Fibroblast of lung (primary cell): Measurements from ENCODE around the gene UBE2S. TPM values are rescaled to one million over a fixed set of nuclear protein-coding genes. Genes with fewer than 3 reads are reported as not detected.

Experiments used
- DNase-seq, 2 donors: peaks; one replicate each; pipeline versions ENCODE4 v3.0.0 to v3.0.0-alpha.2; 2010; ENCODE audit warnings: low read depth in 2 of 2
- H2AFZ ChIP-seq: 2 replicates; pipeline ENCODE4 v1.5.1; 2012; ENCODE audit warnings: low read length, control low read depth, inconsistent platforms
- H3K27ac ChIP-seq: 2 replicates; pipeline ENCODE4 v1.5.1; 2011; ENCODE audit warnings: low read length, control low read depth; ENCODE audit not compliant: insufficient read depth
- H3K27me3 ChIP-seq: 2 replicates; pipeline ENCODE4 v1.5.1; 2011; ENCODE audit warnings: mild to moderate bottlenecking, low read length; ENCODE audit not compliant: control insufficient read depth, insufficient read depth
- H3K36me3 ChIP-seq: 2 replicates; pipeline ENCODE4 v1.5.1; 2011; ENCODE audit warnings: low read length; ENCODE audit not compliant: control insufficient read depth, insufficient read depth
- H3K4me1 ChIP-seq: 2 replicates; pipeline ENCODE4 v1.5.1; 2011; ENCODE audit warnings: low read length; ENCODE audit not compliant: control insufficient read depth, insufficient read depth; ENCODE audit errors: extremely low read depth
- H3K4me2 ChIP-seq: 2 replicates; pipeline ENCODE4 v1.5.1; 2011; ENCODE audit warnings: low read length, control low read depth; ENCODE audit not compliant: insufficient read depth; ENCODE audit errors: extremely low read depth
- H3K4me3 ChIP-seq, 4 experiments: fragments of 200-600 bp in 1 of 4; sonication (generic) in 1 of 4; replicated peaks in 1 of 4; 2 replicates each; pipeline ENCODE4 v1.5.1; 2011 to 2016; ENCODE audit warnings: low read length in 4 of 4, low read depth in 3 of 4, mild to moderate bottlenecking in 3 of 4, control low read depth in 2 of 4, inconsistent platforms in 1 of 4, mixed read lengths in 1 of 4; ENCODE audit not compliant: insufficient read depth in 1 of 4; ENCODE audit errors: control extremely low read depth in 1 of 4
- H3K79me2 ChIP-seq: 2 replicates; pipeline ENCODE4 v1.5.1; 2012; ENCODE audit warnings: mild to moderate bottlenecking, low read length, inconsistent platforms; ENCODE audit not compliant: control insufficient read depth, insufficient read depth
- H3K9ac ChIP-seq: 2 replicates; pipeline ENCODE4 v1.5.1; 2011; ENCODE audit warnings: mild to moderate bottlenecking, low read length, control low read depth; ENCODE audit not compliant: insufficient read depth
- H3K9me3 ChIP-seq: 2 replicates; pipeline ENCODE4 v1.5.1; 2012; ENCODE audit warnings: low read depth, low read length; ENCODE audit not compliant: control insufficient read depth, insufficient read depth
- H4K20me1 ChIP-seq: 2 replicates; pipeline ENCODE4 v1.5.1; 2011; ENCODE audit warnings: low read length; ENCODE audit not compliant: control insufficient read depth, insufficient read depth; ENCODE audit errors: extremely low read depth
- CTCF ChIP-seq, 2 donors: IDR thresholded peaks in 1 of 2; conservative IDR thresholded peaks in 1 of 2; 1 replicate in 1 of 2; 2 replicates in 1 of 2; pipeline ENCODE4 v1.5.1; 2011 to 2012; ENCODE audit warnings: low read length in 2 of 2, control low read depth in 1 of 2, inconsistent platforms in 1 of 2, low read depth in 1 of 2, mild to moderate bottlenecking in 1 of 2
- EZH2 ChIP-seq: IDR thresholded peaks from 2 replicates; pipeline ENCODE4 v1.5.1; 2012; ENCODE audit warnings: low read length, control low read depth, mild to moderate bottlenecking; ENCODE audit errors: missing control alignments
- polyA plus RNA-seq, 2 donors: library from polyadenylated mRNA; depleted of rRNA in 1 of 2; stranded (reverse) in 1 of 2; unstranded in 1 of 2; fragments of >200 nt; gene quantifications; 2 replicates each; pipeline ENCODE4 v1.2.1, GENCODE V29; 2011 to 2012; ENCODE audit warnings: missing spikeins in 1 of 2
- total RNA-seq: library from RNA; depleted of rRNA; stranded (reverse); fragments of >200 nt; gene quantifications from 2 replicates; pipeline ENCODE4 v1.2.1, GENCODE V29; 2014

UBE2S gene
- total and polyA plus RNA-seq, 2 donors (not counting 1 experiment from before 2014, with no cell fraction given), result 25.4 to 41.0 TPM

GRCh38 chr19:55358493-55358892 lies 49.1 kb downstream of the UBE2S start:
- no peak overlapping the region for H3K4me3 ChIP-seq
- no peak overlapping the region for H2AFZ ChIP-seq

DNA sequence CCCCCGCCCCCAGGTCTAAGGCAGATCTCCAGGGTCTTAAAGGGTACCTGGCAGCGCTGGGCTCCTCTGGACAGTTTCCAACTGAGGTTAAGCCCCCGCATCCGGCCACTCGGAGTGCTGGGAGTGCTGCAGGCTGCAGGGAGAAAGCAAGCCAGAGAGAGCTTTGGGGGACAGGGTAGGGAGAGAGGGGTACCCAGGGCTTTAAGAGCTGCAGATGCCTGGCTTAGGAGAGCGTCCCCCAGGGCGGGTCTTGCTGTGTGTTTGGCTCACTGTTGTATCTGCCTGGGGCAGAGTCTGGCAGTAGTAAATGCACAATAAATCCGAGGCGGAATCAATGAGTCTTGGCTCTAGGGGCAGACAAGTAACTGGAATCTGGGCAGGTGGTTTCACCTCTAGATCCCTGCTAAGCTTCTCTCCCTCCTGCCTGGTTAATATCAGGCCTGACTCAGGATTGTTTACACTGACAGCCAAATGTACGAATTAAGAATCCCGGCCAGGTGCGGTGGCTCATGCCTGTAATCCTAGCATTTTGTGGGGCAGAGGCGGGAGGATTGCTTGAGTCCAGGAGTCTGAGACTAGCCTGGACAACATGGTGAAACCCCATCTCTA lies 52.3 kb downstream of the UBE2S start:
- DNase-seq, result no peak
- no peak for TF ChIP-seq CTCF (conservative IDR thresholded peaks at IDR 0.05 in 1 of 2, IDR thresholded peaks at IDR 0.05 in 1 of 2; ENCODE audit: low read depth in 1 of 2, low read length in 2 of 2)
- peak; percentile 61 for TF ChIP-seq EZH2

More at GRCh38 chr19:55358493-55358892, 49.1 kb downstream of the UBE2S start:
- no peak for DNase-seq
- no peaks in the 10 kb centered on the region for H3K79me2 ChIP-seq
- no peaks in the 10 kb centered on the region for H3K4me1 ChIP-seq
- no peak overlapping the region for H3K27ac ChIP-seq
- H4K20me1 ChIP-seq, result no peaks in the 10 kb centered on the region
- TF ChIP-seq EZH2 (no peak), CTCF (conservative IDR thresholded peaks at IDR 0.05 in 1 of 2, IDR thresholded peaks at IDR 0.05 in 1 of 2; ENCODE audit: low read depth in 1 of 2, low read length in 2 of 2) (no peak)
- no peak overlapping the region for H3K9ac ChIP-seq
- H3K4me2 ChIP-seq, result no peak overlapping the region
- H3K9me3 ChIP-seq, result no peaks in the 10 kb centered on the region
- no peaks in the 10 kb centered on the region for H3K36me3 ChIP-seq
- peaks cover 8% of the 10 kb centered on the region for H3K27me3 ChIP-seq

GRCh38 chr19:55354698-55355212 lies 52.8 kb downstream of the UBE2S start, which contains the start of gene COX6B2:
Gene COX6B2 (minus strand): TSS chr19:55354719. CDS start chr19:55354521, 198 bp downstream.
- no peaks in the 10 kb centered on the region for H3K79me2 ChIP-seq
- H3K4me2 ChIP-seq, result peak within 1 kb of the TSS; percentile 86
- no peak for DNase-seq
- no peaks in the 10 kb centered on the region for H4K20me1 ChIP-seq
- no peaks in the 10 kb centered on the region for H3K4me1 ChIP-seq
- H3K4me3 ChIP-seq, result peak within 1 kb of the TSS; percentile 28 to 51 (median 42)
- H3K9ac ChIP-seq, result no peak within 1 kb of the TSS
- no peaks in the 10 kb centered on the region for H3K9me3 ChIP-seq
- H3K27me3 ChIP-seq, result peaks cover 31% of the 10 kb centered on the region
- no peaks in the 10 kb centered on the region for H3K36me3 ChIP-seq
- no peak within 1 kb of the TSS for H3K27ac ChIP-seq
- H2AFZ ChIP-seq, result no peak within 1 kb of the TSS
- TF ChIP-seq CTCF (conservative IDR thresholded peaks at IDR 0.05 in 1 of 2, IDR thresholded peaks at IDR 0.05 in 1 of 2; ENCODE audit: low read depth in 1 of 2, low read length in 2 of 2) (no peak), EZH2 (no peak)

More for the DNA sequence above, 52.3 kb downstream of the UBE2S start:
- Histone ChIP-seq H3K27me3 (peaks cover 31% of the 10 kb centered on the region), H3K36me3 (no peaks in the 10 kb centered on the region), H2AFZ (no peak overlapping the region), H3K79me2 (no peaks in the 10 kb centered on the region), H3K4me3 (no peak overlapping the region), H3K4me2 (no peak overlapping the region), H4K20me1 (no peaks in the 10 kb centered on the region), H3K4me1 (no peaks in the 10 kb centered on the region), H3K9ac (no peak overlapping the region), H3K27ac (no peak overlapping the region), H3K9me3 (no peaks in the 10 kb centered on the region)
